Upper lobe of left lung (tissue), 6 donors: ENCODE data around the gene SLC25A21. TPM values are rescaled to one million over a fixed set of nuclear protein-coding genes. Genes with fewer than 3 reads are reported as not detected.

ENCODE experiments used
- ATAC-seq, 2 donors: fragments of 200-7000 bp; cut with Tn5 transposase; one replicate each; pipeline ENCODE4 v1.9.1; 2022; ENCODE audit warnings: mild to moderate bottlenecking in 2 of 2, moderate library complexity in 2 of 2; ENCODE audit not compliant: low FRiP score in 2 of 2
- DNase-seq, 2 donors: peaks; one replicate each; pipeline ENCODE4 v3.0.0-alpha.2; 2019 to 2020
- H3K27ac ChIP-seq, 4 donors: fragments of 200-600 bp; sonication (generic); one replicate each; pipeline ENCODE4 v1.5.1; 2016 to 2019
- H3K27me3 ChIP-seq, 4 donors: fragments of 200-600 bp; sonication (generic); one replicate each; pipeline ENCODE4 v1.5.1; 2017 to 2019
- H3K36me3 ChIP-seq, 4 donors: fragments of 200-600 bp; sonication (generic); one replicate each; pipeline ENCODE4 v1.5.1; 2016 to 2019
- H3K4me1 ChIP-seq, 4 donors: fragments of 200-600 bp; sonication (generic); one replicate each; pipeline ENCODE4 v1.5.1; 2018 to 2019
- H3K4me3 ChIP-seq, 4 donors: fragments of 200-600 bp; sonication (generic); one replicate each; pipeline ENCODE4 v1.5.1; 2017 to 2019; ENCODE audit warnings: mild to moderate bottlenecking in 2 of 4, moderate library complexity in 1 of 4
- H3K9me3 ChIP-seq, 4 donors: fragments of 200-600 bp; sonication (generic); one replicate each; pipeline ENCODE4 v1.5.1; 2018 to 2019
- CTCF ChIP-seq, 6 experiments: fragments of 450-650 bp in 4 of 6; fragments of 200-600 bp in 2 of 6; sonication (generic) in 2 of 6; IDR thresholded peaks; one replicate each; pipeline ENCODE4 v1.5.1; 2016 to 2019; ENCODE audit warnings: antibody characterized with exemption in 6 of 6
- EP300 ChIP-seq, 4 donors: sonication (generic); formaldehyde crosslinking; IDR thresholded peaks; one replicate each; pipeline ENCODE4 v1.5.1; 2017; ENCODE audit warnings: antibody characterized with exemption in 4 of 4, control low read depth in 2 of 4
- POLR2A ChIP-seq, 4 donors: fragments of 450-650 bp; IDR thresholded peaks; one replicate each; pipeline ENCODE4 v1.5.1; 2016 to 2017; ENCODE audit warnings: antibody characterized with exemption in 4 of 4, mild to moderate bottlenecking in 2 of 4
- POLR2AphosphoS5 ChIP-seq, 2 donors: sonication (generic); formaldehyde crosslinking; IDR thresholded peaks; one replicate each; pipeline ENCODE4 v1.5.1; 2017; ENCODE audit warnings: antibody characterized with exemption in 2 of 2
- WGBS, 2 donors: methylation state at CpG; one replicate each; pipeline ENCODE4 v1.1.5; 2017 to 2018; 5-methylcytosine and 5-hydroxymethylcytosine counted together
- total RNA-seq, 6 donors: library from RNA; depleted of rRNA in 4 of 6; stranded (reverse); fragments of >200 nt in 4 of 6; gene quantifications; one replicate each; pipeline versions ENCODE4 v1.1.0 to v1.2.1, GENCODE V29; 2016 to 2021
- donor health status: DM: no; HTN: no; CAD: no; lungs with moderate emphysema.
- donor health status: DM: no; HTN: yes; CAD: no; lungs with severe emphysema.

The SLC25A21 gene
- total RNA-seq, 6 donors from 2014 or later = 0.15 to 1.7 (median 0.30) TPM; not detected in 3

GRCh38 chr14:37144729-37145363 is 27.6 kb downstream of the SLC25A21 start:
- Histone ChIP-seq H3K4me1 (no peaks in the 10 kb centered on the region), H3K27me3 (no peaks in the 10 kb centered on the region), H3K36me3 (no peaks in the 10 kb centered on the region), H3K9me3 (no peaks in the 10 kb centered on the region), H3K4me3 (no peak overlapping the region), H3K27ac (no peak overlapping the region)
- 91 to 92% methylated on average over 3 of the region's 3 CpGs for WGBS, 2 donors
- ATAC-seq (no peak), DNase-seq (no peak)
- TF ChIP-seq POLR2A (IDR thresholded peaks at IDR 0.05) (no peak), EP300 (IDR thresholded peaks at IDR 0.05) (no peak), CTCF (IDR thresholded peaks at IDR 0.05) (no peak), POLR2AphosphoS5 (IDR thresholded peaks at IDR 0.05) (no peak)

GRCh38 chr14:37143475-37143874 is 28.9 kb downstream of the SLC25A21 start:
- Histone ChIP-seq H3K9me3 (no peaks in the 10 kb centered on the region), H3K27me3 (no peaks in the 10 kb centered on the region), H3K36me3 (no peaks in the 10 kb centered on the region), H3K27ac (no peak overlapping the region), H3K4me1 (no peaks in the 10 kb centered on the region), H3K4me3 (no peak overlapping the region)
- no peak for DNase-seq
- no peak for ATAC-seq
- WGBS, 2 donors = 68 to 75% methylated on average over 2 of the region's 2 CpGs
- TF ChIP-seq POLR2AphosphoS5 (IDR thresholded peaks at IDR 0.05) = no peak
- TF ChIP-seq CTCF (IDR thresholded peaks at IDR 0.05) = no peak
- no peak for TF ChIP-seq EP300 (IDR thresholded peaks at IDR 0.05)
- no peak for TF ChIP-seq POLR2A (IDR thresholded peaks at IDR 0.05)

- no peak for DNase-seq
- Histone ChIP-seq H3K4me1 (no peaks in the 10 kb centered on the region), H3K36me3 (no peaks in the 10 kb centered on the region), H3K9me3 (no peaks in the 10 kb centered on the region), H3K27ac (no peak overlapping the region), H3K4me3 (no peak overlapping the region), H3K27me3 (no peaks in the 10 kb centered on the region)
- TF ChIP-seq EP300 (IDR thresholded peaks at IDR 0.05) (no peak), CTCF (IDR thresholded peaks at IDR 0.05) (no peak)
- no peak for ATAC-seq
- WGBS, 2 donors = 71% methylated on average over 3 of the region's 3 CpGs
Observed at GRCh38 chr14:37142835-37143401, 29.5 kb downstream of the SLC25A21 start.

- no peak for DNase-seq
- WGBS, 2 donors = 88 to 90% methylated on average over 2 of the region's 2 CpGs
- H3K4me3 ChIP-seq = no peak overlapping the region
- no peak overlapping the region for H3K27ac ChIP-seq
- no peaks in the 10 kb centered on the region for H3K9me3 ChIP-seq
- no peaks in the 10 kb centered on the region for H3K27me3 ChIP-seq
- no peaks in the 10 kb centered on the region for H3K36me3 ChIP-seq
- TF ChIP-seq POLR2A (IDR thresholded peaks at IDR 0.05) (no peak), CTCF (IDR thresholded peaks at IDR 0.05) (no peak), EP300 (IDR thresholded peaks at IDR 0.05) (no peak)
- no peak for ATAC-seq
- no peaks in the 10 kb centered on the region for H3K4me1 ChIP-seq
Observed at GRCh38 chr14:37140176-37140575, 32.2 kb downstream of the SLC25A21 start.

- H3K27me3 ChIP-seq = no peaks in the 10 kb centered on the region
- no peak for TF ChIP-seq POLR2A (IDR thresholded peaks at IDR 0.05)
- no peak for TF ChIP-seq EP300 (IDR thresholded peaks at IDR 0.05)
- TF ChIP-seq CTCF (IDR thresholded peaks at IDR 0.05) = no peak
- TF ChIP-seq POLR2AphosphoS5 (IDR thresholded peaks at IDR 0.05) = no peak
- DNase-seq = no peak
- 80 to 82% methylated on average over 3 of the region's 3 CpGs for WGBS, 2 donors
- no peaks in the 10 kb centered on the region for H3K9me3 ChIP-seq
- no peak overlapping the region for H3K27ac ChIP-seq
- no peaks in the 10 kb centered on the region for H3K4me1 ChIP-seq
- H3K36me3 ChIP-seq = no peaks in the 10 kb centered on the region
- no peak overlapping the region for H3K4me3 ChIP-seq
- no peak for ATAC-seq
Observed at GRCh38 chr14:37139710-37140109, 32.7 kb downstream of the SLC25A21 start.
